Lower leg skin (tissue), 4 donors: Measurements from ENCODE around the gene COL6A2. TPM values are rescaled to one million over a fixed set of nuclear protein-coding genes. Genes with fewer than 3 reads are reported as not detected.
A peak's percentile ranks its signal among the peaks of the same experiment; 100 is the strongest.

Experiments used
- DNase-seq, 2 donors: peaks; one replicate each; pipeline ENCODE4 v3.0.0-alpha.2; 2019; ENCODE audit warnings: low spot score in 2 of 2
- H3K4me3 ChIP-seq: fragments of 200-600 bp; sonication (generic); 2 replicates; pipeline ENCODE4 v1.5.1; 2017; ENCODE audit warnings: mild to moderate bottlenecking, low read depth; ENCODE audit not compliant: poor library complexity, severe bottlenecking
- POLR2A ChIP-seq, 2 donors: fragments of 450-650 bp; IDR thresholded peaks; one replicate each; pipeline ENCODE4 v1.6.1; 2016 to 2017; ENCODE audit warnings: antibody characterized with exemption in 2 of 2, mild to moderate bottlenecking in 1 of 2, moderate library complexity in 1 of 2
- whole genome bisulfite sequencing, 2 donors: methylation state at CpG; one replicate each; pipeline ENCODE4 v1.1.5; 2018; 5-methylcytosine and 5-hydroxymethylcytosine counted together
- intact Hi-C: fragments of 100-400 bp; cut with DNase I; formaldehyde crosslinking; loops from one replicate; pipeline ENCODE4 v1.15.0; 2023; ENCODE audit warnings: low total_unique reads
- total RNA-seq, 4 donors: library from RNA; depleted of rRNA; stranded (reverse); fragments of >200 nt; gene quantifications; one replicate each; pipeline ENCODE4 v1.1.0, GENCODE V29; 2016
- TF ChIP-seq, protein P1 (sequence below), 3 donors: fragments of 450-650 bp; IDR thresholded peaks; one replicate each; pipeline ENCODE4 v1.5.1; 2016; ENCODE audit warnings: antibody characterized with exemption in 3 of 3, mild to moderate bottlenecking in 3 of 3, moderate library complexity in 2 of 3

COL6A2 gene
- total RNA-seq, 4 donors from 2014 or later: 137 to 543 (median 164) TPM

DNA sequence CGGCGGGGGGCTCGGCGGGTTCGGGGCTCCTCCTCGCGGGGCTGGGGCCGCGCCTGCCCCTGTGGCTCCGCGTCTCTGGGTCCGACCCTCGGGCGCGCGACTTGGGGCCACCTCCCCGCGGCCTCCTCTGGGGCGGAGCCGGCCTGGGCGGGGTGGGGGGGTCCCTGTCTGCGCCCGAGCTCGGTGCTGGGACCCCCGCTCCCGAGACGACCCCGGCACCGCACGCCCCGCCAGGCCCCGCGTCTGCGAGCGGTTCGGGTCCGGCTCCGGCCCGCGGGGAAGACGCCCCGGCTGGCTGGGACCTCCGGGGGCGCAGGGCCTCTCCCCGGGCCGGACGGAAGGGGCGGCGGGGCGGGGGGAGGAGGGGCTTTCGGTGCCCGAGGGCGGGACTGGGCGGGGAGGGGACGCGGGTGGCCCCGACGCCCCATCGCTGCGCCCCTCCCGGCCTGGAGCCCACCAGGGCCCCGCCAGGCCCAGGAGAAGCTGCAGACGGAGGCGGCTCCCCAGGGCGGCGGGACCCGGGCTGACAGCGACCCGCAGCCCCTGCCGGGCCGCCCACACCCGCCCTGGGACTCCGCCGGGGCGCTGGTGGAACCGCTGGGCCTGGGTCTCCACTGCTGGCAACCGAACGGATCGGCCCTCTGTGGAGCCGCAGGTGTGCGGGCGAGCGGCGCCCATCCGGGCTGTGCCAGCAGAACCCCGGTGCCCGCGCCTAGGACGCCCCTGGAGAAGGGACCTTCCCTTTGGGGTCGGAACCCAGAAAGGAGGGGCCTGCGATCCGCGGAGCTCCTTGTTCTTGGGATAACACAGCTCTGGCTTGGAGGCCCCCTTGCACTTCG, 610 bp downstream of the COL6A2 start:
- 2 to 3% methylated on average over 9 to 39 of the region's 94 CpGs for WGBS, 2 donors

DNA sequence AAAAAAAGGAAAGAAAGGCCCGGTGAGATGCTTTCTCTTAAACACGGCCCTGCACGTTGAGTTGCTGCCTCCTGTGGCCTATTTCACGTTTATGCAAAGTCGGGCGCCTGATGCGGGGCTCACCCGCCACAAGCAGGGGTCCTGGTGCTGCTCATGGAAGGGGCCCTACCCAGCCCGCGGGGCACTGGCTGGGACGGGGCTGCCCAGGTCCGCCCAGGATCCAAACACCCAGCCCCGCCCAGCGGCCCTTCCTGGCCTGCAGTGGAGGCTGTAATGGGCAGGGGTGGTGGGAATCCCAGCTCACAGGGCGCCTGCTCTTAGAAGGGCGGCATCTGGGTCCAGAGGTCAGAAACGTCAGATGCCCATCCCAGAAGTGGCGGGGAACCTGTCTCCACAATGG, 1.6 kb downstream of the COL6A2 start:
- WGBS, 2 donors: 16 to 31% methylated on average over 16 to 18 of the region's 18 CpGs
- TF ChIP-seq, protein P1, sequence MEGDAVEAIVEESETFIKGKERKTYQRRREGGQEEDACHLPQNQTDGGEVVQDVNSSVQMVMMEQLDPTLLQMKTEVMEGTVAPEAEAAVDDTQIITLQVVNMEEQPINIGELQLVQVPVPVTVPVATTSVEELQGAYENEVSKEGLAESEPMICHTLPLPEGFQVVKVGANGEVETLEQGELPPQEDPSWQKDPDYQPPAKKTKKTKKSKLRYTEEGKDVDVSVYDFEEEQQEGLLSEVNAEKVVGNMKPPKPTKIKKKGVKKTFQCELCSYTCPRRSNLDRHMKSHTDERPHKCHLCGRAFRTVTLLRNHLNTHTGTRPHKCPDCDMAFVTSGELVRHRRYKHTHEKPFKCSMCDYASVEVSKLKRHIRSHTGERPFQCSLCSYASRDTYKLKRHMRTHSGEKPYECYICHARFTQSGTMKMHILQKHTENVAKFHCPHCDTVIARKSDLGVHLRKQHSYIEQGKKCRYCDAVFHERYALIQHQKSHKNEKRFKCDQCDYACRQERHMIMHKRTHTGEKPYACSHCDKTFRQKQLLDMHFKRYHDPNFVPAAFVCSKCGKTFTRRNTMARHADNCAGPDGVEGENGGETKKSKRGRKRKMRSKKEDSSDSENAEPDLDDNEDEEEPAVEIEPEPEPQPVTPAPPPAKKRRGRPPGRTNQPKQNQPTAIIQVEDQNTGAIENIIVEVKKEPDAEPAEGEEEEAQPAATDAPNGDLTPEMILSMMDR (IDR thresholded peaks at IDR 0.05): no peak
- no peak for TF ChIP-seq POLR2A (IDR thresholded peaks at IDR 0.05)
- H3K4me3 ChIP-seq: no peak overlapping the region
- peak; percentile 19 to 90 for DNase-seq
- intact Hi-C loops: loop anchor here (10.0 kb wide), 1 partner anchor 125 kb away; no protein-coding TSS in a partner anchor

More for the DNA sequence above, 610 bp downstream of the COL6A2 start:
- H3K4me3 ChIP-seq: peak overlapping the region; percentile 39
- intact Hi-C loops: loop anchor here (10.0 kb wide), 1 partner anchor 124 kb away; no protein-coding TSS in a partner anchor
- no peak for TF ChIP-seq POLR2A (IDR thresholded peaks at IDR 0.05)
- TF ChIP-seq, protein P1 (IDR thresholded peaks at IDR 0.05): no peak
- peak; percentile 13 to 88 for DNase-seq

DNA sequence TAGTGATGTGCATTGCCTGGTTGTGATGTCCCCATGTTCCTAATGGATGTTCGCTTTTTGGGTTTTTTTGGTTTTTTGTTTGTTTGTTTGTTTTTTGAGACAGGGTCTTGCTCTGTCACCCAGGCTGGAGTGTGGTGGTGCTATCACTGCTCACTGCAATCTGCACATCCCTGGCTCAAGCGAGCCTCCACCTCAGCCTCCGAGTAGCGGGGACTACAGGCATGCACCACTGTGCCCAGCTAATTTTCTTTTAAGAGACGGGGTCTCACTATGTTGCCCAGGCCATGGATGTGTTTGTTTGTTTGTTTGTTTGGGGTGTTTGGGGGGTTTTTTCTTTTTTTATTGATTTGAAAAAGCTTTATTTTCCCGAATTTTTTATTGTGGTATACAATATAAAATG, 2.1 kb downstream of the COL6A2 start:
- WGBS, 2 donors: 52 to 71% methylated on average over 6 of the region's 6 CpGs
- H3K4me3 ChIP-seq: no peak overlapping the region
- peak; percentile 11 to 76 for DNase-seq
- no peak for TF ChIP-seq POLR2A (IDR thresholded peaks at IDR 0.05)
- TF ChIP-seq, protein P1 (IDR thresholded peaks at IDR 0.05): no peak
- intact Hi-C loops: no loop called here

DNA sequence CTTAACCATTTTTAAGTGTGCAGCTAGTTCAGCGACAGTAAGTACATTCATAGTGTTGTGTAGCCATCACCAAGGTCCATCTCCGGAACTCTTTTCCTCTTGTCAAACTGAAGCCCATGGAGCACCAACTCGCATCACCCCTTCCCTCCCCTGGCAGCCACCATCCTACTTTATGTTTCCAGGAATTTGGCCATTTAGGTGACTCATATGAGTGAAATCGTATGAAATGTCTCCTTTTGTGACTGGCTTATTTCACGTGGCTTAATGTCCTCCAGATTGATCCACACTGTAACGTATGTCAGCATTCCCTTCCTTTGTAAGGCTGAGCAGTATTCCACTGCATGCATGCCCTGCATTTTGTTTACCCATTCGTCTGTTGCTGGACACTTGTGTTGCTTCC, 2.5 kb downstream of the COL6A2 start:
- 54 to 61% methylated on average over 7 of the region's 7 CpGs for WGBS, 2 donors
- peak; percentile 13 to 82 for DNase-seq
- intact Hi-C loops: no loop called here
- TF ChIP-seq POLR2A (IDR thresholded peaks at IDR 0.05): no peak
- TF ChIP-seq, protein P1 (IDR thresholded peaks at IDR 0.05): no peak
- no peak overlapping the region for H3K4me3 ChIP-seq

DNA sequence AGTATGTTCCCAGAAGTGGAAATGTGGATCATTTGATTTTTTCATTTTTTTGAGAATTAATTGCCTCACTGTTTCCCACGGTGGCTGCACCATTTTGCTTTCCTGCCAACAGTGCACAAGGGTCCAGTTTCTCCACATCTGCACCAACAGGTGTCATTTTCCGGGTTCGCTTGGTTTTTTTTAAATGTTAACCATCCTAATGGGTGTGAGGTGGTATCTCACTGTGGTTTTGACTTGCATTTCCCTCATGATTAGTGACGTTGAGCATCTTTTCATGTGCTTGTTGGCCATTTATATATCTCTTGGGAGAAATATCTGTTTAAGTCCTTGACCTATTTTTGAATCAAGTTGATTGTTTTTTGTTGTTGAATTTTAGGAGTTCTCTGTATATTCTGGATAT, 3.0 kb downstream of the COL6A2 start:
- intact Hi-C loops: no loop called here
- DNase-seq: no peak
- TF ChIP-seq POLR2A (IDR thresholded peaks at IDR 0.05): no peak
- TF ChIP-seq, protein P1 (IDR thresholded peaks at IDR 0.05): no peak
- 68 to 70% methylated on average over 4 of the region's 4 CpGs for WGBS, 2 donors
- H3K4me3 ChIP-seq: no peak overlapping the region
